Vagina (tissue), 2 donors: Measurements from ENCODE around the gene PRSS56. TPM values are rescaled to one million over a fixed set of nuclear protein-coding genes. Genes with fewer than 3 reads are reported as not detected.

Experiments
- DNase-seq, 2 donors: peaks; one replicate each; pipeline ENCODE4 v3.0.0-alpha.2; 2017; ENCODE audit errors: extremely low spot score in 2 of 2
- H3K27ac ChIP-seq: fragments of 200-600 bp; sonication (generic); one replicate; pipeline ENCODE4 v1.5.1; 2019
- H3K27me3 ChIP-seq: fragments of 200-600 bp; sonication (generic); one replicate; pipeline ENCODE4 v1.5.1; 2019
- H3K36me3 ChIP-seq, 2 donors: fragments of 200-600 bp; sonication (generic); one replicate each; pipeline ENCODE4 v1.5.1; 2017 to 2019
- H3K4me1 ChIP-seq: fragments of 200-600 bp; sonication (generic); one replicate; pipeline ENCODE4 v1.5.1; 2019
- H3K4me3 ChIP-seq, 2 donors: fragments of 200-600 bp; sonication (generic); 1 replicate in 1 of 2; 2 replicates in 1 of 2; pipeline ENCODE4 v1.5.1; 2016 to 2019
- H3K9me3 ChIP-seq: fragments of 200-600 bp; sonication (generic); one replicate; pipeline ENCODE4 v1.5.1; 2019
- POLR2A ChIP-seq, 2 donors: fragments of 450-650 bp; IDR thresholded peaks; one replicate each; pipeline ENCODE4 v1.6.1; 2017; ENCODE audit warnings: antibody characterized with exemption in 2 of 2, mild to moderate bottlenecking in 2 of 2, moderate library complexity in 2 of 2
- POLR2AphosphoS5 ChIP-seq, 2 donors: sonication (generic); formaldehyde crosslinking; IDR thresholded peaks; one replicate each; pipeline ENCODE4 v1.9.0; 2017; ENCODE audit warnings: antibody characterized with exemption in 2 of 2, mild to moderate bottlenecking in 2 of 2, low read depth in 1 of 2; ENCODE audit not compliant: insufficient read depth in 1 of 2
- intact Hi-C: fragments of 100-400 bp; cut with DNase I; formaldehyde crosslinking; loops from one replicate; pipeline ENCODE4 v1.15.1; 2023
- total RNA-seq: library from RNA; depleted of rRNA; stranded (reverse); fragments of >200 nt; gene quantifications from one replicate; pipeline ENCODE4 v1.2.3, GENCODE V29; 2016
- TF ChIP-seq, protein P1 (sequence below), 3 experiments: fragments of 450-650 bp in 2 of 3; fragments of 200-600 bp in 1 of 3; sonication (generic) in 1 of 3; IDR thresholded peaks; one replicate each; pipeline ENCODE4 v1.5.1; 2017 to 2019; ENCODE audit warnings: antibody characterized with exemption in 3 of 3, mild to moderate bottlenecking in 2 of 3, moderate library complexity in 2 of 3

PRSS56 gene
- total RNA-seq, 1 donor from 2014 or later, result not detected

DNA sequence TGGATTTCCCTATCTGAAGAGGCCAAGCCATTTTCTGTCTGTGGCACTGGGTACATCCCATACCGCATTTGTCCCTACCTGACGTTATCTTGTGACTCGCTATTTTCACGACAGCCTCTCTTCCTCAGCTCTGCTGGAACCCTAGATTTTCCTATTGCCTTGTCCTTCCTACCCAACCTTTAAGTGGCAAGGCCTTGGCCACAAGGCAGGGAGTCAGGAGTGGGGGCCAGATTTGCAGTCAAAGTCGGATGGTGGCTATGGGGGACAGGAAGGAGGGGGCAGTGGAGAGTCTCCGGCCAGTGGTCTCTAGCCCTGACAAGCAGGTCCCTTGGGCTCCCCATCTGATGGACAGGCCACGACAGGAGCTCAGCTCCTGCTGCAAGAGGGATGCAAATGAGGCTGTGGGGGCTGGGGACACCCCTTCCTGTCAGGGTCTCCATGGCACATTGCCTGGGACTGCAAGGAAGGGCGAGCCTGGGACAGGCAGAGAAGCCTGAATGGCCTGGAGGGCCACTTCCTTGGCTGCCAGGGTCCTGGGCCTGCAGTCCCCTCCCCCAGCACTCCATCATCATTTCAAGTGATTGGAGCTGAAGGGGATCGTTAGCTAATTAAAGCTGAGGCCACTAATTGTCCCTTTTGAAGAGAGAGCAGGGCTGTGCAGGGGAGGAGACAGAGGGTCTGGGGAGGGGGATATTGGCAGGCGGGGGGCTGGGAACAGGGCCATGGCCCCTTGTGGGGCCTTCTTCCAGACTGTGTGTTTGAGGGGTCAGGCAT is 26.3 kb upstream of the PRSS56 start:
- Histone ChIP-seq H3K4me1 (no peaks in the 10 kb centered on the region), H3K36me3 (no peaks in the 10 kb centered on the region), H3K4me3 (no peak overlapping the region), H3K9me3 (no peaks in the 10 kb centered on the region), H3K27ac (no peak overlapping the region), H3K27me3 (no peaks in the 10 kb centered on the region)
- TF ChIP-seq POLR2AphosphoS5 (IDR thresholded peaks at IDR 0.05; ENCODE audit: insufficient read depth in 1 of 2, low read depth in 1 of 2) (no peak), POLR2A (IDR thresholded peaks at IDR 0.05) (no peak)
- TF ChIP-seq, protein P1, sequence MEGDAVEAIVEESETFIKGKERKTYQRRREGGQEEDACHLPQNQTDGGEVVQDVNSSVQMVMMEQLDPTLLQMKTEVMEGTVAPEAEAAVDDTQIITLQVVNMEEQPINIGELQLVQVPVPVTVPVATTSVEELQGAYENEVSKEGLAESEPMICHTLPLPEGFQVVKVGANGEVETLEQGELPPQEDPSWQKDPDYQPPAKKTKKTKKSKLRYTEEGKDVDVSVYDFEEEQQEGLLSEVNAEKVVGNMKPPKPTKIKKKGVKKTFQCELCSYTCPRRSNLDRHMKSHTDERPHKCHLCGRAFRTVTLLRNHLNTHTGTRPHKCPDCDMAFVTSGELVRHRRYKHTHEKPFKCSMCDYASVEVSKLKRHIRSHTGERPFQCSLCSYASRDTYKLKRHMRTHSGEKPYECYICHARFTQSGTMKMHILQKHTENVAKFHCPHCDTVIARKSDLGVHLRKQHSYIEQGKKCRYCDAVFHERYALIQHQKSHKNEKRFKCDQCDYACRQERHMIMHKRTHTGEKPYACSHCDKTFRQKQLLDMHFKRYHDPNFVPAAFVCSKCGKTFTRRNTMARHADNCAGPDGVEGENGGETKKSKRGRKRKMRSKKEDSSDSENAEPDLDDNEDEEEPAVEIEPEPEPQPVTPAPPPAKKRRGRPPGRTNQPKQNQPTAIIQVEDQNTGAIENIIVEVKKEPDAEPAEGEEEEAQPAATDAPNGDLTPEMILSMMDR (IDR thresholded peaks at IDR 0.05), result no peak
- intact Hi-C loops, result no loop called here
- DNase-seq, result no peak

DNA sequence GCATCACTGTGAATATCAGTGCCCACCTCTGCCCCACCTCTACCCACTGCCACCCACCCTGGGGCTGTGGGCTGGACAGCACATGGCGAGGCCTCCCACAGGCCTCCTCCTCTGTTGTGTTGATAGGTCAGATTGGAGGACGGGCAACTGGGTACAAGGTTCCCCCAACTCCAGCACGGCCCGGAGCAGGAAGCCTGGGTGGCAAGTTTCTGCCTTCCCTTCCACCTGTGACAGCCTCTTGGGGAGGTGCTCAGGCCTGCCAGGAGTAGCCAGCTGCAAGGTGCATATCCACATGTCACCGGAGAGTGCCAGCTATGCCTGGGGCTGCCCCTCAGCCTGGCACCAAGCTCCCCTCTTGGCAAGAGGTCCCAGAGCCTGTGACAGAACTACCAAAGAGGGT is 25.6 kb upstream of the PRSS56 start:
- Histone ChIP-seq H3K9me3 (no peaks in the 10 kb centered on the region), H3K36me3 (no peaks in the 10 kb centered on the region), H3K4me1 (no peaks in the 10 kb centered on the region), H3K27ac (no peak overlapping the region), H3K4me3 (no peak overlapping the region), H3K27me3 (no peaks in the 10 kb centered on the region)
- no peak for TF ChIP-seq POLR2AphosphoS5 (IDR thresholded peaks at IDR 0.05; ENCODE audit: insufficient read depth in 1 of 2, low read depth in 1 of 2)
- TF ChIP-seq, protein P1 (IDR thresholded peaks at IDR 0.05), result no peak
- no peak for TF ChIP-seq POLR2A (IDR thresholded peaks at IDR 0.05)
- no peak for DNase-seq
- intact Hi-C loops, result no loop called here

DNA sequence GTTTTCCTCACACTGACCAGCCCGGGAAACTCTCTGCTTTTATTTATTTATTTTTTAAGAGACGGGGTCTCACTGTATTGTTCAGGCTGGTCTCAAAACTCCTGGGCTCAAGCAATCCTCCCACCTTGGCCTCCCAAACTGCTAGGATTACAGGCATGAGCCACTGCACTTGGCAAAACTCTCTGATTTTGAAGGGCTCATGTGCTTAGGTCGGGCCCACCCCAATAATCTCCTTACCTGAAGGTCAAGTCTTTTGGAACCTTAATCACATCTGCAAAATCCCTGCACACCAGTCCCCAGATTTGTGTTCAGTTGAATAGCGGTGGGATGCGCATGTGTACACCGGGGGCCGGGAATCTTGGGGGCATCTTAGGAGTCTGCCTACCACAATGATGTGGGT is 24.9 kb upstream of the PRSS56 start:
- H3K36me3 ChIP-seq, result no peaks in the 10 kb centered on the region
- DNase-seq, result no peak
- H3K27me3 ChIP-seq, result no peaks in the 10 kb centered on the region
- no peak overlapping the region for H3K4me3 ChIP-seq
- no peak overlapping the region for H3K27ac ChIP-seq
- TF ChIP-seq, protein P1 (IDR thresholded peaks at IDR 0.05), result no peak
- TF ChIP-seq POLR2AphosphoS5 (IDR thresholded peaks at IDR 0.05; ENCODE audit: insufficient read depth in 1 of 2, low read depth in 1 of 2) (no peak), POLR2A (IDR thresholded peaks at IDR 0.05) (no peak)
- no peaks in the 10 kb centered on the region for H3K4me1 ChIP-seq
- intact Hi-C loops, result no loop called here
- no peaks in the 10 kb centered on the region for H3K9me3 ChIP-seq

DNA sequence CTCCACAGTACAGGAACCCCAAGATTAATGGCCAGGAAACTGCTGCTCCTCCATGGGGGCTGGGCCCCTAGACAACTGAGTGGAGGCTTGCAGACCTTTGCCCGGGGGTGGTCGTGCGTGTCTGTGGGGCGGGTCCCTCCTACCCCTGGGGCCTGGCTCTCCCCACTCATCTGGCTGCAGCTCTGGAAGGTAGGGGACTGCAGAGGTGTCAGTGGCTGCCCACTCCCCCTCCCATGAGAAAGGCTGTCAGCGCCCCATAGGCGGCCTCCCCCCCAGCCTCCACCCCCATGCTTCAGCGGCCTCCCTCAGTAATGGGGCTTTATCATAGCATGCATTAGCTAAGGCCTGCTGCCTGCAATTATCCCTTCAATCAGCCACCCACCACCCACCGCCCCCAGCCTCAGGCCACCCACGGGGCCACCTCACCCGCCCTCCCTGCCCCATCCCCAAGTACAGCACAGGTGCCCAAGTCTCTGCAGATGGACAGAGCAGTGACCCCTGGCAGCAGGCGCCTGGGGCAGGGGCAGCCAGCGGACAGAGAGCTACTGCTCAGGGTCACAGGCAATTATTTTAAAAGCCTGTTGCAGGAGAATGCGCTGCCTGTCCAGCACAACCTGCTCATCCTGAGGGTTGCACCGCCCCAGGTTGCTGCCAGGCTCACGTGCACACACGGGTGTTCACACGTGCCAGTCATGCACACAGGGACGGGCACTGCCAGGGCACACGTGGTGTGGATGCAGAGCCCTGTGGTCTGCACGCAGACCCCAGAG is 23.5 kb upstream of the PRSS56 start:
- no peak for DNase-seq

More for the DNA sequence above, 23.5 kb upstream of the PRSS56 start:
- intact Hi-C loops, result no loop called here
- Histone ChIP-seq H3K27me3 (no peaks in the 10 kb centered on the region), H3K4me3 (no peak overlapping the region), H3K36me3 (no peaks in the 10 kb centered on the region), H3K4me1 (no peaks in the 10 kb centered on the region), H3K27ac (no peak overlapping the region), H3K9me3 (no peaks in the 10 kb centered on the region)
- TF ChIP-seq, protein P1 (IDR thresholded peaks at IDR 0.05), result no peak
- TF ChIP-seq POLR2AphosphoS5 (IDR thresholded peaks at IDR 0.05; ENCODE audit: insufficient read depth in 1 of 2, low read depth in 1 of 2) (no peak), POLR2A (IDR thresholded peaks at IDR 0.05) (no peak)
